GM18861 (cell line): Measurements from ENCODE around the gene GALK2.

ENCODE experiments used
- ATAC-seq: cut with Tn5 transposase; IDR thresholded peaks from one replicate; pipeline ENCODE4 v1.9.1; 2021; ENCODE audit not compliant: unreplicated experiment

GALK2 gene

GRCh38 chr15:49169880-49170597 lies at the start of gene GALK2:
Gene GALK2, plus strand, starts transcription at chr15:49170247. Its CDS starts 76 bp downstream, at chr15:49170323.
- peak; percentile 88 for ATAC-seq

DNA sequence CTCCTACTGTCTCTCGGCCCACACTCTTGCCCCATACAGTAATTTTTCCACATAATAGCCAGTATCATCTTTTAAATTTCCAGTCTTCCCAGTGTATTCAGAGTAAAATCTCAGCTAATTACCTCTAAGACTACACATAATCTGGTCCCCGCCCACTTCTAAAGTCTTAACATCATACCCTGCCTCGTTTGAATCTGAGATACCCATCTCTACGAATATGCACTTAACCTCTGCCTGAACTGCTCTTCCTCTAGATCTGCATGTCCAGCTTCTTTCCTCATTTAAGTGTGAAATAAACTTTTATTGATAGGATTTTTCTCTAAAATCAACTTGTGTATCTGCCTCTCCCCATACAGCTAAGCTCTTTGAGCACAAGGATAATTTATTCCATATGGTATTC lies 49.2 kb upstream of the GALK2 start:
- ATAC-seq, result no peak

GRCh38 chr15:49121901-49122300 lies 48.1 kb upstream of the GALK2 start:
- no peak for ATAC-seq

- no peak for ATAC-seq
Measured at GRCh38 chr15:49122541-49123062, 47.4 kb upstream of the GALK2 start.

- ATAC-seq, result no peak
Measured at GRCh38 chr15:49124371-49124770, 45.7 kb upstream of the GALK2 start.

GRCh38 chr15:49131403-49131802 lies 38.6 kb upstream of the GALK2 start:
- ATAC-seq, result no peak

- ATAC-seq, result peak; percentile 31
Measured at GRCh38 chr15:49134683-49135341, 35.2 kb upstream of the GALK2 start.

DNA sequence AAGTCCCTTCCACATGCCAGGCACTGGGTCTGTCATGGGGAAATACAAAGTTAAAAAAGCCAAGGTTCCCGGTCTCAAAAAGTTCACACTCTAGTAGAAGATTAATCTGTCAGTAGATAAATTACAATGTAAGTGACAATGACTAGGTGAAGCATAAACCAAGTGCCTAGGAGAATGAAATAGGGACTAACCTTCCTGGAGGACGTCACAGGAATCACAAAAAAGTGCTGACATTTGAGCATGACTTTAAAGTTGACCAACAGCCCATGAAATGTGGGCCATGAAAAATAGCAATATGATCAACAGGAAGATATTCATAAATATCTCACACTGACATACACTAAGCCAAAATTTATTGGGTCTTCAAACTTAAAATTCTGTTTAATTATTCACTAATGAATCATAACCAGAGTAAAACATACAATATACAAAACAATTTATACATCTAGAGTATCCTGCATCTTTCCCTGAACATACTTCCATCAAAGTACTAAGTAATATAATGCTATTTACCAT lies 34.6 kb upstream of the GALK2 start:
- peak; percentile 52 for ATAC-seq

DNA sequence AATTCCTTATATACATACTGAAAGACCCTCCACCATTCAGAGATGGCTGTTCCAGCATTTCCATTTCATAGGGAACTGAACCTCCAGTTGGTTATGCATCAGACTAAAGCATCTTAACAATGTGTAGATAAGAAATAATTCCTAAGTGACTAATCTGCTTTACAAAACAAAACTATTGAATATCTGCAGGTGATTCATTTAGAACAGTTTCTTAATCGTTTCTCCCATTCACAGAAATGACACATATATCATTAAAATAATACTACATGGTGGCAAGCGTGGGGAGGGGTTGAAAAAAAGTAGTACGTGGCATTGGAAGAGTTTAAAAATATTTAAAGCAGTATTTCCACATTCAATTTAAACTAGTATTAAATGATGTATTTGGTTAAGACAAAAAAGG lies 34.1 kb upstream of the GALK2 start:
- peak; percentile 8 for ATAC-seq

- no peak for ATAC-seq
Measured at GRCh38 chr15:49137861-49138260, 32.2 kb upstream of the GALK2 start.

GRCh38 chr15:49145651-49146609 lies 24.1 kb upstream of the GALK2 start:
- no peak for ATAC-seq

- no peak for ATAC-seq
Measured at GRCh38 chr15:49148298-49148697, 21.7 kb upstream of the GALK2 start.

- ATAC-seq, result no peak
Measured at GRCh38 chr15:49148727-49149126, 21.3 kb upstream of the GALK2 start.

- no peak for ATAC-seq
Measured at GRCh38 chr15:49151831-49152230, 18.2 kb upstream of the GALK2 start.

GRCh38 chr15:49152552-49153312 lies 17.3 kb upstream of the GALK2 start:
- ATAC-seq, result no peak

- ATAC-seq, result no peak
Measured at GRCh38 chr15:49154359-49154758, 15.7 kb upstream of the GALK2 start.

DNA sequence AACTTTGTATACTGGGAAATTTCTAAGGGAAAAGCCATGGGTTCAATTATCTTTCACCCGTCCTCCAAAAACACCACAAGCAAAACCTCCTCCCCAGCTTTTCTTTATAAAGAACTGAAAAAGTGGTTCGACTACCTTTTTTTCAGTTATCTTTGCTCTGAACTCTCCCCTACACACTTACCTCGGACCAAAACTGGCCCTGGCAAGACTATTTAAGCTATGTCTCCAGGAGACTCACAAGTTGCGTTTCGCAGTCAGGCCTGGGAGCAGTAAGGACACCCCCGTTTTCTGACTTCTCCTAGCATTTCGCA lies 15.3 kb upstream of the GALK2 start:
- ATAC-seq, result no peak

DNA sequence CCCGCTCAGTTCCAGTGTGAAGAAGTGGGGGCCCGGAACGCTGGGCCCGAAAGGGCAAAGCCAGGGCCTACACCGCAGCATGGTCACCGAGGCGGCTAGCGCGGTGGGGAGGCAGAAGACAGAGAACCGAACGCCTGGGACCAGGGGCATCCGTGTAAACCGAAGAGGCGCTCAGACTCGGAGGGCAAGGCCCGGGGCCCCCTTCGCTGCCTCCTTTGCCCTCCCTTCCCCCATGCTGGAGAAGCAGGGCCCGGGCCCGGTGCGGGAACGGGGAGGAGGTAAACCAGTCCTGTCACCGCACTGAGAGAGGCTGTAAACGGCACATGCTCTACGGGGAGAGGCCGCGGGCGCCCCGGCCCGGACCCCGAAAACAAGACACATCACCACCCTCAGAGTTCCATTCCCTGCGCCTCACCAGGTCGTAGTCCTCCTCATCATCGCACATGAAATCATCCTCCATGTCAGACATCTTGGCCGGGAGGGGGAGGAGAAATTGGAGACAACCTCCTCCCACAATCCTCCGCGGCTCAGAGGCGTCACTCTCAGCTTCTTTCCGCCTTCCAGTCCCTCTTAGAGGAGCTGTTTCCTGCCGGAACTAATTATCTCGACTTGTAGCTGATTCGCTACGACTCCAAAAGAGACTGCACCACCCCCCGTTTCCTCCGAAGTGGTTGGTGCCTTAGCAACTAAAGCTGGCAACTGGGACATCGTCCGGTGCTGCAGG lies 14.8 kb upstream of the GALK2 start, which contains the start of gene COPS2:
Gene COPS2, minus strand, starts transcription at position 490 of the 724 bp plus-strand sequence. Its CDS starts 21 bp downstream, at position 469.
- peak; percentile 94 for ATAC-seq

- peak; percentile 10 for ATAC-seq
Measured at GRCh38 chr15:49155834-49156627, 14.0 kb upstream of the GALK2 start.
